H1 (cell line): ENCODE measurements around the gene MEF2D. TPM values are rescaled to one million over a fixed set of nuclear protein-coding genes. Genes with fewer than 3 reads are reported as not detected.

ENCODE experiments used
- CTCF ChIA-PET: fragments of 300-600 bp; sonication (Branson Sonifier 250); formaldehyde crosslinking; loops from one replicate; lab custom pipeline; 2021; ENCODE audit not compliant: partially characterized antibody; lab: Charles Lee
- POLR2A ChIA-PET: fragments of 300-600 bp; sonication (Branson Sonifier 250); formaldehyde crosslinking; loops from one replicate; lab custom pipeline; 2021; ENCODE audit warnings: inconsistent platforms; ENCODE audit not compliant: partially characterized antibody; lab: Charles Lee
- DNase-seq, 2 experiments: peaks; one replicate each; pipeline versions ENCODE4 v3.0.0 to v3.0.0-alpha.2; 2010 to 2022; ENCODE audit warnings: low spot score in 2 of 2, low read depth in 1 of 2, mixed read lengths in 1 of 2
- FAIRE-seq: peaks from 2 replicates; lab custom pipeline; 2011; peaks lifted over from hg19 to GRCh38; lab: Jason Lieb, UNC
- H2AFZ ChIP-seq: 2 replicates; pipeline ENCODE4 v1.8.1; 2012; ENCODE audit warnings: low read length, inconsistent platforms
- H2AK5ac ChIP-seq: 2 replicates; pipeline ENCODE4 v1.6.1; 2013; ENCODE audit warnings: low read depth, low read length
- H2BK120ac ChIP-seq: replicated peaks from 2 replicates; pipeline ENCODE3; 2013; ENCODE audit warnings: low read depth, low read length, inconsistent platforms
- H2BK12ac ChIP-seq: 2 replicates; pipeline ENCODE4 v1.6.1; 2013; ENCODE audit warnings: low read depth, low read length
- H2BK15ac ChIP-seq: 2 replicates; pipeline ENCODE4 v1.6.1; 2013; ENCODE audit warnings: low read length
- H2BK20ac ChIP-seq: 2 replicates; pipeline ENCODE4 v1.6.1; 2013; ENCODE audit warnings: low read length
- H2BK5ac ChIP-seq: 2 replicates; pipeline ENCODE4 v1.6.1; 2013; ENCODE audit warnings: low read depth, low read length
- H3K14ac ChIP-seq: 2 replicates; pipeline ENCODE4 v1.6.1; 2013; ENCODE audit warnings: inconsistent platforms; ENCODE audit not compliant: insufficient read length
- H3K18ac ChIP-seq: 2 replicates; pipeline ENCODE4 v1.6.1; 2013; ENCODE audit warnings: low read length; ENCODE audit errors: extremely low read depth
- H3K23ac ChIP-seq: 2 replicates; pipeline ENCODE4 v1.6.1; 2013; ENCODE audit warnings: inconsistent platforms; ENCODE audit not compliant: insufficient read length
- H3K23me2 ChIP-seq: 2 replicates; pipeline ENCODE4 v1.6.1; 2013; ENCODE audit warnings: low read depth, low read length
- H3K27ac ChIP-seq: 2 replicates; pipeline ENCODE4 v1.6.1; 2011; ENCODE audit warnings: low read depth, low read length, inconsistent platforms
- H3K27me3 ChIP-seq, 4 experiments: replicated peaks in 1 of 4; 1 replicate in 1 of 4; 2 replicates in 3 of 4; pipeline versions ENCODE4 v1.6.1 to v1.8.1; 2011 to 2013; ENCODE audit warnings: low read length in 3 of 4, mild to moderate bottlenecking in 3 of 4, inconsistent platforms in 2 of 4, mixed read lengths in 2 of 4, moderate library complexity in 1 of 4; ENCODE audit not compliant: control insufficient read depth in 3 of 4, insufficient read depth in 3 of 4; ENCODE audit errors: extremely low read depth in 1 of 4
- H3K36me3 ChIP-seq, 4 experiments: 2 replicates each; pipeline versions ENCODE4 v1.6.1 to v1.8.1; 2011 to 2013; ENCODE audit warnings: mild to moderate bottlenecking in 4 of 4, low read length in 3 of 4, moderate library complexity in 2 of 4, control low read depth in 1 of 4, inconsistent platforms in 1 of 4; ENCODE audit not compliant: insufficient read depth in 4 of 4, control insufficient read depth in 2 of 4
- H3K4ac ChIP-seq: replicated peaks from 2 replicates; pipeline ENCODE3; 2013; ENCODE audit warnings: low read length, low read depth, mixed read lengths, inconsistent platforms; ENCODE audit not compliant: insufficient read length
- H3K4me1 ChIP-seq, 4 experiments: replicated peaks in 1 of 4; 1 replicate in 1 of 4; 2 replicates in 3 of 4; pipeline versions ENCODE4 v1.6.1 to v1.8.1; 2011 to 2013; ENCODE audit warnings: low read length in 3 of 4, inconsistent platforms in 2 of 4, mixed read lengths in 1 of 4; ENCODE audit not compliant: insufficient read depth in 4 of 4, control insufficient read depth in 3 of 4
- H3K4me2 ChIP-seq, 2 experiments: 2 replicates each; pipeline versions ENCODE4 v1.6.1 to v1.8.1; 2011 to 2013; ENCODE audit warnings: low read depth in 2 of 2, low read length in 2 of 2, control low read depth in 1 of 2, inconsistent platforms in 1 of 2, mild to moderate bottlenecking in 1 of 2; ENCODE audit not compliant: insufficient read depth in 1 of 2
- H3K4me3 ChIP-seq, 4 experiments: fragments of 200-600, 300-600 bp in 1 of 4; sonication (generic), shearing (Covaris generic), sonication (Bioruptor Twin) in 1 of 4; 2 replicates each; pipeline versions ENCODE4 v1.5.1 to v1.8.1; 2011 to 2016; ENCODE audit warnings: low read length in 4 of 4, low read depth in 3 of 4, control low read depth in 2 of 4, inconsistent platforms in 2 of 4, mild to moderate bottlenecking in 2 of 4, mixed read lengths in 1 of 4, moderate library complexity in 1 of 4; ENCODE audit not compliant: insufficient read depth in 2 of 4; ENCODE audit errors: extremely low read depth in 1 of 4
- H3K56ac ChIP-seq: replicated peaks from 2 replicates; pipeline ENCODE3; 2013; ENCODE audit warnings: low read depth, mild to moderate bottlenecking, mixed read lengths, low read length, inconsistent platforms; ENCODE audit not compliant: insufficient read length
- H3K79me1 ChIP-seq: 2 replicates; pipeline ENCODE4 v1.6.1; 2013; ENCODE audit warnings: low read depth, low read length, control low read depth
- H3K79me2 ChIP-seq, 2 experiments: 2 replicates each; pipeline versions ENCODE4 v1.6.1 to v1.8.1; 2012 to 2013; ENCODE audit warnings: low read length in 2 of 2, mild to moderate bottlenecking in 2 of 2, inconsistent platforms in 1 of 2; ENCODE audit not compliant: insufficient read depth in 2 of 2, control insufficient read depth in 1 of 2
- H3K9ac ChIP-seq, 4 experiments: replicated peaks in 1 of 4; 1 replicate in 1 of 4; 2 replicates in 3 of 4; pipeline versions ENCODE4 v1.6.1 to v1.8.1; 2011 to 2013; ENCODE audit warnings: low read depth in 3 of 4, low read length in 3 of 4, control low read depth in 2 of 4, mild to moderate bottlenecking in 2 of 4, moderate library complexity in 2 of 4, inconsistent platforms in 1 of 4; ENCODE audit errors: extremely low read depth in 1 of 4
- H3K9me3 ChIP-seq, 2 experiments: 2 replicates each; pipeline versions ENCODE4 v1.6.1 to v1.8.1; 2012 to 2013; ENCODE audit warnings: mild to moderate bottlenecking in 2 of 2, moderate library complexity in 2 of 2, control low read depth in 1 of 2, inconsistent platforms in 1 of 2, low read depth in 1 of 2, low read length in 1 of 2, mixed read lengths in 1 of 2; ENCODE audit not compliant: insufficient read depth in 2 of 2
- H4K20me1 ChIP-seq, 2 experiments: replicated peaks in 1 of 2; 2 replicates each; pipeline versions ENCODE3 to v1.8.1; 2011 to 2013; ENCODE audit warnings: inconsistent platforms in 2 of 2, low read length in 2 of 2, mild to moderate bottlenecking in 1 of 2; ENCODE audit not compliant: insufficient read depth in 2 of 2, control insufficient read depth in 1 of 2
- H4K5ac ChIP-seq: 2 replicates; pipeline ENCODE4 v1.6.1; 2013; ENCODE audit warnings: low read length, low read depth, mixed read lengths, inconsistent platforms; ENCODE audit not compliant: insufficient read length
- H4K8ac ChIP-seq: 2 replicates; pipeline ENCODE4 v1.8.0; 2013; ENCODE audit warnings: mild to moderate bottlenecking, moderate library complexity, low read length, inconsistent platforms; ENCODE audit not compliant: insufficient read depth; ENCODE audit errors: extremely low read depth
- H4K91ac ChIP-seq: replicated peaks from 2 replicates; pipeline ENCODE3; 2013; ENCODE audit warnings: low read length, mixed read lengths, inconsistent platforms; ENCODE audit not compliant: insufficient read length
- RNF2 ChIP-seq: fragments of 200-900, 300-1000 bp; sonication (generic); IDR thresholded peaks from 2 replicates; pipeline ENCODE4 v1.7.1; 2016; ENCODE audit warnings: borderline replicate concordance, low read depth, mild to moderate bottlenecking, antibody characterized with exemption, low read length; ENCODE audit not compliant: poor library complexity, severe bottlenecking; ENCODE audit errors: missing control alignments
- SAP30 ChIP-seq: fragments of 300-600 bp; sonication (generic); IDR thresholded peaks from 2 replicates; pipeline ENCODE4 v1.7.1; 2012; ENCODE audit warnings: low read length, moderate library complexity, mild to moderate bottlenecking, inconsistent platforms; ENCODE audit not compliant: insufficient read depth, insufficient replicate concordance
- SP2 ChIP-seq: IDR thresholded peaks from 2 replicates; pipeline ENCODE4 v1.6.1; 2012; ENCODE audit warnings: mild to moderate bottlenecking, low read length, inconsistent platforms
- SP4 ChIP-seq: IDR thresholded peaks from 2 replicates; pipeline ENCODE4 v1.6.1; 2012; ENCODE audit warnings: low read length, inconsistent platforms
- WGBS, 2 experiments: shearing (Covaris generic) in 1 of 2; methylation state at CpG; one replicate each; pipeline versions ENCODE4 v1.1.6 to v1.1.7; 2013 to 2015; ENCODE audit warnings: low lambda C conversion rate in 2 of 2, mixed read lengths in 2 of 2, inconsistent platforms in 1 of 2, low coverage in 1 of 2, missing lambda C conversion rate in 1 of 2; ENCODE audit not compliant: insufficient replicate concordance in 2 of 2, insufficient coverage in 1 of 2, insufficient read length in 1 of 2; ENCODE audit errors: extremely low coverage in 1 of 2, missing lambda C conversion rate in 1 of 2; 5-methylcytosine and 5-hydroxymethylcytosine counted together
- polyA plus RNA-seq, 7 experiments: library from polyadenylated mRNA; depleted of rRNA in 3 of 7; stranded (reverse) in 5 of 7; unstranded in 2 of 7; fragments of >200 nt in 5 of 7; fragments of 200-250 nt in 2 of 7; gene quantifications; 1 replicate in 5 of 7; 2 replicates in 1 of 7; 4 replicates in 1 of 7; pipeline versions ENCODE4 v1.2.1 to v1.2.3, GENCODE V29; 2011 to 2013; ENCODE audit warnings: missing spikeins in 2 of 7, mixed read lengths in 2 of 7
- total RNA-seq: library from RNA; stranded (reverse); fragmentation: NEBNext Ultra II Directional; extraction: Animal tissue kit (Norgen Biotek cat#: 25700); gene quantifications from 2 replicates; pipeline ENCODE4 v1.2.1, GENCODE V29; 2021

MEF2D gene
- total and polyA plus RNA-seq, 2 of the 8 experiments (the other 6 are each of a cell fraction or from before 2014, with no cell fraction given), result 17.3 to 20.3 TPM

GRCh38 chr1:156443286-156443685 lies 57.3 kb downstream of the MEF2D start:
- Histone ChIP-seq H2AK5ac (no peak overlapping the region), H3K23ac (no peak overlapping the region), H2BK12ac (no peak overlapping the region), H3K79me1 (no peaks in the 10 kb centered on the region), H2BK15ac (no peak overlapping the region), H3K36me3 (no peaks in the 10 kb centered on the region), H3K4me2 (no peak overlapping the region), H2BK20ac (no peak overlapping the region), H2AFZ (no peak overlapping the region), H4K5ac (no peak overlapping the region), H3K9ac (no peak overlapping the region), H3K79me2 (no peaks in the 10 kb centered on the region), H3K56ac (no peak overlapping the region), H3K23me2 (peaks cover 5% of the 10 kb centered on the region; the same call in 1 of the 2 replicates), H4K8ac (no peak overlapping the region), H2BK5ac (no peak overlapping the region), H3K4me3 (no peak overlapping the region), H3K27me3 (peaks cover 35 to 65% (median 56%) of the 10 kb centered on the region in 4 experiments), H3K18ac (no peak overlapping the region), H3K4ac (no peak overlapping the region), H2BK120ac (no peak overlapping the region), H3K9me3 (no peaks in the 10 kb centered on the region), H3K14ac (no peak overlapping the region), H3K27ac (no peak overlapping the region), H3K4me1 (peaks cover 3 to 14% (median 7%) of the 10 kb centered on the region in 4 experiments), H4K91ac (no peak overlapping the region), H4K20me1 (peaks cover 0 to 6% of the 10 kb centered on the region in 2 experiments)
- no peak for TF ChIP-seq SP2
- no peak for TF ChIP-seq SAP30
- no peak for TF ChIP-seq RNF2
- no peak for TF ChIP-seq SP4
- 71% methylated on average over 6 of the region's 6 CpGs; no CpG with 5 or more reads in 1 of the 2 experiments for WGBS, 2 experiments
- ChIA-PET CTCF (interaction anchor here (0.7 to 5.4 kb wide), 15 partner anchors 10 to 161 kb away, joined by 3 to 185 read pairs (median 11); no protein-coding TSS in a partner anchor), POLR2A (interaction anchor here (1.0 to 3.9 kb wide), 5 partner anchors 13 to 60 kb away, joined by 3 to 23 read pairs (median 5); no protein-coding TSS in a partner anchor)
- FAIRE-seq (no peak), DNase-seq (no peak)
